K562 (cell line): ENCODE data around the gene LMOD1. TPM values are rescaled to one million over a fixed set of nuclear protein-coding genes. Genes with fewer than 3 reads are reported as not detected.

Experiments used
- BCL6 ChIP-seq: fragments of 250-450 bp; sonication (Bioruptor Pico); IDR thresholded peaks from 2 replicates; pipeline ENCODE4 v1.4.0; 2020
- CREB3L1 ChIP-seq: fragments of 450-650 bp; IDR thresholded peaks from 2 replicates; pipeline ENCODE4 v1.6.1; 2014; ENCODE audit warnings: low read depth, mild to moderate bottlenecking, moderate library complexity, borderline replicate concordance
- POLR2A ChIP-seq: fragments of 450-650 bp; conservative IDR thresholded peaks from 2 replicates; pipeline ENCODE4 v1.6.1; 2016
- POLR2AphosphoS2 ChIP-seq: IDR thresholded peaks from 2 replicates; pipeline ENCODE4 v1.6.1; 2012; ENCODE audit warnings: low read length, improper control_type of control experiment
- RBM17 ChIP-seq: fragments of 200-400 bp; formaldehyde crosslinking; IDR thresholded peaks from 2 replicates; pipeline ENCODE4 v1.6.1; 2017; ENCODE audit warnings: low read depth, mild to moderate bottlenecking, low read length, borderline replicate concordance
- RNF2 ChIP-seq: sonication (generic); IDR thresholded peaks from 2 replicates; pipeline ENCODE4 v1.6.1; 2016
- TBL1XR1 ChIP-seq, 2 experiments: IDR thresholded peaks; 2 replicates each; pipeline ENCODE4 v1.6.1; 2012; ENCODE audit warnings: improper control_type of control experiment in 2 of 2, low read length in 2 of 2, mild to moderate bottlenecking in 1 of 2
- ZNF146 ChIP-seq: IDR thresholded peaks from one replicate; pipeline ENCODE4 v1.6.1; 2018; ENCODE audit warnings: missing compliant biosample characterization; ENCODE audit not compliant: unreplicated experiment
- ZNF324 ChIP-seq: fragments of 250-450 bp; sonication (Bioruptor Pico); IDR thresholded peaks from 2 replicates; pipeline ENCODE4 v1.4.0; 2020; ENCODE audit warnings: mild to moderate bottlenecking
- ZNF407 ChIP-seq: fragments of 450-650 bp; IDR thresholded peaks from 2 replicates; pipeline ENCODE4 v1.6.1; 2016; ENCODE audit warnings: low read depth
- ZNF592 ChIP-seq: fragments of 450-650 bp; IDR thresholded peaks from 2 replicates; pipeline ENCODE4 v1.6.1; 2017; ENCODE audit warnings: antibody characterized with exemption, mild to moderate bottlenecking
- ZNF639 ChIP-seq, 2 experiments: fragments of 200-800 bp in 1 of 2; sonication (Bioruptor generic) in 1 of 2; sonication (generic) in 1 of 2; formaldehyde crosslinking in 1 of 2; IDR thresholded peaks in 1 of 2; conservative IDR thresholded peaks in 1 of 2; 2 replicates each; pipeline versions ENCODE4 v1.5.0 to v1.6.1; 2016 to 2020; ENCODE audit warnings: missing compliant biosample characterization in 1 of 2, missing genetic modification characterization in 1 of 2, missing genetic modification reagents in 1 of 2
- polyA plus RNA-seq, 8 experiments: library from polyadenylated mRNA; depleted of rRNA in 4 of 8; stranded (reverse) in 5 of 8; unstranded in 3 of 8; fragments of >200 nt; fragmentation: Nextera tagmentation in 2 of 8; fragmentation: Illumina TruSeq in 1 of 8; extraction: Ambion mirVana in 2 of 8; extraction: Trizol in 1 of 8; gene quantifications; 2 replicates each; pipeline versions ENCODE4 v1.2.1 to v1.2.3, GENCODE V29; 2011 to 2014; ENCODE audit warnings: inconsistent platforms in 1 of 8, missing spikeins in 1 of 8
- total RNA-seq, 7 experiments: library from RNA; depleted of rRNA in 6 of 7; stranded (reverse); fragments of >200 nt in 6 of 7; fragmentation: Illumina TruSeq in 2 of 7; extraction: Trizol in 2 of 7; gene quantifications; 2 replicates each; pipeline versions ENCODE4 v1.2.1 to v1.2.3, GENCODE V29; 2011 to 2021; ENCODE audit warnings: low replicate concordance in 1 of 7

The LMOD1 gene
- total and polyA plus RNA-seq, 9 of the 15 experiments (the other 6 are each of a cell fraction or from before 2014, with no cell fraction given), result 0.03 to 0.54 (median 0.38) TPM; not detected in 1

- no peak for TF ChIP-seq ZNF639 (CRISPR knock-in tag; conservative IDR thresholded peaks at IDR 0.05 in 1 of 2, IDR thresholded peaks at IDR 0.05 in 1 of 2)
- peak; percentile 16 for TF ChIP-seq ZNF146 (CRISPR knock-in tag)
- TF ChIP-seq POLR2AphosphoS2, result peak; percentile 77; the same call in 1 of the 2 replicates
- TF ChIP-seq ZNF324, result no peak
- no peak for TF ChIP-seq TBL1XR1 (IDR thresholded peaks at IDR 0.05; ENCODE audit: low read length in 2 of 2)
- TF ChIP-seq RBM17, result no peak
- no peak for TF ChIP-seq CREB3L1
- no peak for TF ChIP-seq ZNF592
- no peak for TF ChIP-seq BCL6
- TF ChIP-seq POLR2A, result peak; percentile 65
- no peak for TF ChIP-seq ZNF407
- no peak for TF ChIP-seq RNF2
Measured at GRCh38 chr1:201970334-201971159, 24.2 kb upstream of the LMOD1 start (continued).
